IMR-90 (cell line): ENCODE measurements around the gene APOL2. TPM values are rescaled to one million over a fixed set of nuclear protein-coding genes. Genes with fewer than 3 reads are reported as not detected.

Source experiments
- ATAC-seq: fragments of 200-7000 bp; cut with Tn5 transposase; 2 replicates; pipeline ENCODE4 v1.9.1; 2020; ENCODE audit warnings: low read depth, mild to moderate bottlenecking, moderate library complexity
- BruUV-seq: library from RNA; stranded (reverse); fragments of 400-500 nt; replicated peaks from 2 replicates; lab custom pipeline; 2021; lab: Mats Ljungman, UMichigan
- CTCF ChIA-PET: fragments of 300-600 bp; formaldehyde crosslinking; extraction: SDS; loops from one replicate; lab custom pipeline; 2021; ENCODE audit warnings: antibody characterized with exemption; lab: Yijun Ruan, JAX
- POLR2A ChIA-PET: fragments of 300-600 bp; sonication (Branson Sonifier 250); formaldehyde crosslinking; loops from one replicate; lab custom pipeline; 2022; ENCODE audit warnings: antibody characterized with exemption; ENCODE audit not compliant: unreplicated experiment; lab: Charles Lee
- DNase-seq: peaks from one replicate; pipeline ENCODE4 v3.0.0; 2013
- H2AFZ ChIP-seq: replicated peaks from 2 replicates; pipeline ENCODE3; 2013; ENCODE audit warnings: low read length, mild to moderate bottlenecking; ENCODE audit not compliant: poor library complexity
- H2AK5ac ChIP-seq: 2 replicates; pipeline ENCODE4 v1.6.1; 2013; ENCODE audit warnings: low read depth, low read length, inconsistent platforms
- H2AK9ac ChIP-seq: replicated peaks from 2 replicates; pipeline ENCODE3; 2013; ENCODE audit warnings: mild to moderate bottlenecking, low read depth, low read length, moderate library complexity; ENCODE audit not compliant: poor library complexity
- H2BK120ac ChIP-seq: 2 replicates; pipeline ENCODE4 v1.6.1; 2013; ENCODE audit warnings: low read depth, low read length, inconsistent platforms
- H2BK15ac ChIP-seq: 3 replicates; pipeline ENCODE4 v1.6.1; 2013; ENCODE audit warnings: low read depth, low read length, inconsistent platforms
- H2BK20ac ChIP-seq: 2 replicates; pipeline ENCODE4 v1.6.1; 2013; ENCODE audit warnings: low read depth, mild to moderate bottlenecking, inconsistent platforms, low read length, moderate library complexity
- H2BK5ac ChIP-seq: 2 replicates; pipeline ENCODE4 v1.6.1; 2013; ENCODE audit warnings: mild to moderate bottlenecking, low read depth, low read length, inconsistent platforms; ENCODE audit not compliant: poor library complexity, severe bottlenecking
- H3K14ac ChIP-seq: replicated peaks from 2 replicates; pipeline ENCODE4 v1.6.1; 2013; ENCODE audit warnings: low read depth, low read length, inconsistent platforms
- H3K18ac ChIP-seq: 2 replicates; pipeline ENCODE4 v1.6.1; 2013; ENCODE audit warnings: low read depth, low read length, control low read depth
- H3K23ac ChIP-seq: 2 replicates; pipeline ENCODE4 v1.6.1; 2013; ENCODE audit warnings: low read depth, low read length, inconsistent platforms
- H3K27ac ChIP-seq: 2 replicates; pipeline ENCODE4 v1.5.1; 2013; ENCODE audit warnings: mild to moderate bottlenecking, control low read depth, low read length; ENCODE audit not compliant: insufficient read depth
- H3K27me3 ChIP-seq: 2 replicates; pipeline ENCODE4 v1.6.1; 2013; ENCODE audit warnings: low read length; ENCODE audit not compliant: control insufficient read depth, insufficient read depth
- H3K36me3 ChIP-seq: 2 replicates; pipeline ENCODE4 v1.6.1; 2013; ENCODE audit warnings: low read length, mixed read lengths; ENCODE audit not compliant: control insufficient read depth, insufficient read depth
- H3K4ac ChIP-seq: 2 replicates; pipeline ENCODE4 v1.6.1; 2013; ENCODE audit warnings: low read depth, low read length, inconsistent platforms
- H3K4me1 ChIP-seq: 2 replicates; pipeline ENCODE4 v1.6.1; 2013; ENCODE audit warnings: low read length, mixed read lengths; ENCODE audit not compliant: control insufficient read depth, insufficient read depth
- H3K4me2 ChIP-seq: 2 replicates; pipeline ENCODE4 v1.6.1; 2013; ENCODE audit warnings: low read depth, mild to moderate bottlenecking, control low read depth, low read length, moderate library complexity
- H3K4me3 ChIP-seq: 2 replicates; pipeline ENCODE4 v1.5.1; 2013; ENCODE audit warnings: low read depth, mild to moderate bottlenecking, control low read depth, low read length, moderate library complexity; ENCODE audit not compliant: insufficient read depth
- H3K56ac ChIP-seq: 2 replicates; pipeline ENCODE4 v1.6.1; 2013; ENCODE audit warnings: low read length, inconsistent platforms; ENCODE audit not compliant: insufficient read depth; ENCODE audit errors: extremely low read depth
- H3K79me1 ChIP-seq, 2 experiments: 2 replicates each; pipeline ENCODE4 v1.6.1; 2013; ENCODE audit warnings: low read length in 2 of 2, inconsistent platforms in 1 of 2, low read depth in 1 of 2
- H3K9ac ChIP-seq: 2 replicates; pipeline ENCODE4 v1.6.1; 2013; ENCODE audit warnings: low read depth, low read length, control low read depth
- H3K9me1 ChIP-seq: 2 replicates; pipeline ENCODE4 v1.6.1; 2013; ENCODE audit warnings: low read length, inconsistent platforms; ENCODE audit not compliant: insufficient read depth
- H3K9me3 ChIP-seq: 2 replicates; pipeline ENCODE4 v1.6.1; 2013; ENCODE audit warnings: low read length; ENCODE audit not compliant: control insufficient read depth, insufficient read depth
- H4K20me1 ChIP-seq: 2 replicates; pipeline ENCODE4 v1.6.1; 2013; ENCODE audit warnings: low read length, inconsistent platforms; ENCODE audit not compliant: insufficient read depth
- H4K5ac ChIP-seq: 2 replicates; pipeline ENCODE4 v1.6.1; 2013; ENCODE audit warnings: mild to moderate bottlenecking, low read depth, low read length, control low read depth
- H4K8ac ChIP-seq, 2 experiments: 2 replicates each; pipeline ENCODE4 v1.6.1; 2013; ENCODE audit warnings: low read depth in 2 of 2, low read length in 2 of 2, control low read depth in 1 of 2, inconsistent platforms in 1 of 2
- H4K91ac ChIP-seq: 2 replicates; pipeline ENCODE4 v1.6.1; 2013; ENCODE audit warnings: low read depth, low read length, inconsistent platforms; ENCODE audit not compliant: insufficient read depth
- CHD1 ChIP-seq: IDR thresholded peaks from 2 replicates; pipeline ENCODE4 v1.6.1; 2012; ENCODE audit warnings: low read depth, low read length, improper control_type of control experiment
- MAFK ChIP-seq: IDR thresholded peaks from 2 replicates; pipeline ENCODE4 v1.6.1; 2012; ENCODE audit warnings: low read depth, low read length, improper control_type of control experiment
- MXI1 ChIP-seq: IDR thresholded peaks from 2 replicates; pipeline ENCODE4 v1.6.1; 2012; ENCODE audit warnings: low read depth, mild to moderate bottlenecking, low read length, moderate library complexity, borderline replicate concordance
- POLR2A ChIP-seq: IDR thresholded peaks from 2 replicates; pipeline ENCODE4 v1.6.1; 2012; ENCODE audit warnings: mild to moderate bottlenecking, low read depth, low read length
- RFX5 ChIP-seq: IDR thresholded peaks from 2 replicates; pipeline ENCODE4 v1.8.0; 2012; ENCODE audit warnings: low read depth, mild to moderate bottlenecking, low read length, moderate library complexity
- SMC3 ChIP-seq: fragments of 150-350 bp; IDR thresholded peaks from 2 replicates; pipeline ENCODE4 v1.6.1; 2016; ENCODE audit warnings: low read depth, mild to moderate bottlenecking, antibody characterized with exemption, low read length, moderate library complexity
- WGBS, 2 experiments: methylation state at CpG; one replicate each; pipeline versions ENCODE4 v1.1.5 to v1.1.7; 2013; ENCODE audit warnings: missing lambda C conversion rate in 2 of 2; ENCODE audit not compliant: insufficient read length in 1 of 2; ENCODE audit errors: extremely low coverage in 2 of 2; 5-methylcytosine and 5-hydroxymethylcytosine counted together
- dilution Hi-C: fragments of 300-500 bp; cut with HindIII; formaldehyde crosslinking; loops from one replicate; pipeline ENCODE4 v1.14.3; 2018; ENCODE audit warnings: low sequenced_read_pairs; ENCODE audit not compliant: unreplicated experiment
- in situ Hi-C: fragments of 300-500 bp; cut with MboI; formaldehyde crosslinking; loops from 3 replicates; pipeline ENCODE4 v1.14.3; 2019; ENCODE audit warnings: low sequenced_read_pairs, inconsistent platforms, mixed read lengths
- intact Hi-C: fragments of 100-400 bp; cut with micrococcal nuclease; formaldehyde crosslinking; loops from 2 replicates; pipeline ENCODE4 v1.10.0; 2022
- polyA plus RNA-seq, 3 experiments: library from polyadenylated mRNA; depleted of rRNA; stranded (reverse); fragments of >200 nt; gene quantifications; 2 replicates each; pipeline ENCODE4 v1.2.3, GENCODE V29; 2012; ENCODE audit warnings: low replicate concordance in 1 of 3
- total RNA-seq: library from RNA; depleted of rRNA; stranded (reverse); fragments of >200 nt; gene quantifications from 2 replicates; pipeline ENCODE4 v1.2.3, GENCODE V29; 2012
- TF ChIP-seq, protein P1 (sequence below): fragments of 150-350 bp; IDR thresholded peaks from 2 replicates; pipeline ENCODE4 v1.6.1; 2016; ENCODE audit warnings: low read depth, mild to moderate bottlenecking, low read length, moderate library complexity, borderline replicate concordance
- TF ChIP-seq, protein P2 (sequence below): fragments of 150-350 bp; IDR thresholded peaks from 2 replicates; pipeline ENCODE4 v1.6.1; 2017; ENCODE audit warnings: mild to moderate bottlenecking, antibody characterized with exemption, low read length, low read depth

The APOL2 gene
- total and polyA plus RNA-seq, 2 of the 4 experiments (the other 2 are of a cell fraction): 13.1 to 57.5 TPM

GRCh38 chr22:36185828-36186624 lies 53.3 kb downstream of the APOL2 start:
- H4K20me1 ChIP-seq: no peaks in the 10 kb centered on the region
- no TSS peak for BruUV-seq
- WGBS, 2 experiments: 78% methylated on average over 3 of the region's 14 CpGs; no CpG with 5 or more reads in 1 of the 2 experiments

More at GRCh38 chr22:36185828-36186624, 53.3 kb downstream of the APOL2 start:
- Histone ChIP-seq H3K79me1 (no peaks in the 10 kb centered on the region), H3K36me3 (no peaks in the 10 kb centered on the region), H2AK5ac (no peak overlapping the region), H3K9me3 (no peaks in the 10 kb centered on the region), H2AFZ (no peak overlapping the region), H3K23ac (no peak overlapping the region), H3K4me2 (no peak overlapping the region), H4K8ac (no peak overlapping the region), H2BK5ac (no peak overlapping the region), H2BK120ac (no peak overlapping the region), H4K5ac (no peak overlapping the region), H3K4me1 (no peaks in the 10 kb centered on the region), H3K27me3 (peaks cover 48% of the 10 kb centered on the region), H4K91ac (no peak overlapping the region), H3K4me3 (no peak overlapping the region), H2BK20ac (no peak overlapping the region), H3K14ac (no peak overlapping the region), H2AK9ac (no peak overlapping the region), H3K27ac (no peak overlapping the region), H3K56ac (no peak overlapping the region), H3K9ac (no peak overlapping the region), H3K4ac (no peak overlapping the region), H3K9me1 (no peaks in the 10 kb centered on the region; the same call in 1 of the 2 replicates), H3K18ac (no peak overlapping the region), H2BK15ac (no peak overlapping the region)
- ATAC-seq (no peak), DNase-seq (no peak)
- dilution Hi-C loops: no loop called here
- in situ Hi-C loops: no loop called here
- POLR2A ChIA-PET: no interaction called here
- CTCF ChIA-PET: no interaction called here
- no peak for TF ChIP-seq RFX5
- TF ChIP-seq POLR2A: no peak
- TF ChIP-seq, protein P1, sequence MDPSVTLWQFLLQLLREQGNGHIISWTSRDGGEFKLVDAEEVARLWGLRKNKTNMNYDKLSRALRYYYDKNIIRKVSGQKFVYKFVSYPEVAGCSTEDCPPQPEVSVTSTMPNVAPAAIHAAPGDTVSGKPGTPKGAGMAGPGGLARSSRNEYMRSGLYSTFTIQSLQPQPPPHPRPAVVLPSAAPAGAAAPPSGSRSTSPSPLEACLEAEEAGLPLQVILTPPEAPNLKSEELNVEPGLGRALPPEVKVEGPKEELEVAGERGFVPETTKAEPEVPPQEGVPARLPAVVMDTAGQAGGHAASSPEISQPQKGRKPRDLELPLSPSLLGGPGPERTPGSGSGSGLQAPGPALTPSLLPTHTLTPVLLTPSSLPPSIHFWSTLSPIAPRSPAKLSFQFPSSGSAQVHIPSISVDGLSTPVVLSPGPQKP: no peak
- no peak for TF ChIP-seq MAFK
- no peak for TF ChIP-seq MXI1
- TF ChIP-seq SMC3: no peak
- no peak for TF ChIP-seq CHD1
- TF ChIP-seq, protein P2, sequence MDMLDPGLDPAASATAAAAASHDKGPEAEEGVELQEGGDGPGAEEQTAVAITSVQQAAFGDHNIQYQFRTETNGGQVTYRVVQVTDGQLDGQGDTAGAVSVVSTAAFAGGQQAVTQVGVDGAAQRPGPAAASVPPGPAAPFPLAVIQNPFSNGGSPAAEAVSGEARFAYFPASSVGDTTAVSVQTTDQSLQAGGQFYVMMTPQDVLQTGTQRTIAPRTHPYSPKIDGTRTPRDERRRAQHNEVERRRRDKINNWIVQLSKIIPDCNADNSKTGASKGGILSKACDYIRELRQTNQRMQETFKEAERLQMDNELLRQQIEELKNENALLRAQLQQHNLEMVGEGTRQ: no peak
- intact Hi-C loops: no loop called here
